Activated CD8-positive, alpha-beta T cell treated with anti-CD3 and anti-CD28 coated beads for 36 hours (primary cell): Measurements from ENCODE around the gene CYP4F2. TPM values are rescaled to one million over a fixed set of nuclear protein-coding genes. Genes with fewer than 3 reads are reported as not detected.

ENCODE experiments used
- ATAC-seq: fragments of 200-7000 bp; cut with Tn5 transposase; one replicate; pipeline ENCODE4 v1.10.0; 2021; ENCODE audit warnings: mild to moderate bottlenecking, moderate library complexity
- CTCF ChIA-PET: fragments of 350-600 bp; sonication (Branson Sonifier 250); formaldehyde crosslinking; loops from one replicate; lab custom pipeline; 2021; ENCODE audit warnings: antibody characterized with exemption; lab: Charles Lee
- POLR2A ChIA-PET: fragments of 350-600 bp; sonication (Branson Sonifier 250); formaldehyde crosslinking; loops from one replicate; lab custom pipeline; 2021; ENCODE audit warnings: antibody characterized with exemption; lab: Charles Lee
- DNase-seq: peaks from one replicate; pipeline ENCODE4 v3.0.0-alpha.2; 2020
- H3K27ac Mint-ChIP-seq: one replicate; pipeline ENCODE4 v1.8.0; 2021; ENCODE audit warnings: mild to moderate bottlenecking, mixed read lengths
- H3K27me3 Mint-ChIP-seq: one replicate; pipeline ENCODE4 v1.8.0; 2021; ENCODE audit warnings: mixed read lengths
- H3K36me3 Mint-ChIP-seq: one replicate; pipeline ENCODE4 v1.8.0; 2021; ENCODE audit warnings: low read depth, mixed read lengths
- H3K4me1 Mint-ChIP-seq: one replicate; pipeline ENCODE4 v1.8.0; 2021; ENCODE audit warnings: low read depth, mixed read lengths
- H3K4me3 Mint-ChIP-seq: one replicate; pipeline ENCODE4 v1.8.0; 2021; ENCODE audit warnings: mild to moderate bottlenecking, moderate library complexity, mixed read lengths
- H3K9me3 Mint-ChIP-seq: one replicate; pipeline ENCODE4 v1.8.0; 2021; ENCODE audit warnings: mixed read lengths
- CTCF ChIP-seq: fragments of 200-600 bp; IDR thresholded peaks from one replicate; pipeline ENCODE4 v1.8.0; 2022; ENCODE audit warnings: antibody characterized with exemption, mild to moderate bottlenecking
- intact Hi-C: fragments of 100-400 bp; cut with micrococcal nuclease; formaldehyde crosslinking; loops from one replicate; pipeline ENCODE4 v1.10.0; 2022
- total RNA-seq, 2 experiments: library from RNA; stranded (reverse); gene quantifications; one replicate each; pipeline ENCODE4 v1.2.3, GENCODE V29; 2021

Gene CYP4F2
- total RNA-seq, 2 experiments from 2014 or later: 0.18 TPM; not detected in 1

- Mint-ChIP-seq H3K27ac (no peak overlapping the region), H3K4me1 (peaks cover 8% of the 10 kb centered on the region), H3K36me3 (no peaks in the 10 kb centered on the region), H3K4me3 (no peak overlapping the region), H3K27me3 (peaks cover 4% of the 10 kb centered on the region), H3K9me3 (no peaks in the 10 kb centered on the region)
- DNase-seq: peak; percentile 37
- POLR2A ChIA-PET: no interaction called here
- peak; percentile 24 for TF ChIP-seq CTCF
- CTCF ChIA-PET: interaction anchor here (0.8 to 1.6 kb wide), 4 partner anchors 11 to 316 kb away, joined by 3 to 5 read pairs (median 3); partner anchors contain the start of gene FAM32A
- intact Hi-C loops: loop anchor here (10.0 kb wide), 1 partner anchor 234 kb away; no protein-coding TSS in a partner anchor
- ATAC-seq: peak; percentile 75
Measured at GRCh38 chr19:15869109-15869555, 28.7 kb downstream of the CYP4F2 start.

GRCh38 chr19:15866636-15867035, 31.2 kb downstream of the CYP4F2 start:
- intact Hi-C loops: loop anchor here (10.0 kb wide), 1 partner anchor 232 kb away; no protein-coding TSS in a partner anchor
- Mint-ChIP-seq H3K36me3 (no peaks in the 10 kb centered on the region), H3K27me3 (no peaks in the 10 kb centered on the region), H3K4me1 (peaks cover 5% of the 10 kb centered on the region), H3K4me3 (no peak overlapping the region), H3K9me3 (no peaks in the 10 kb centered on the region), H3K27ac (no peak overlapping the region)
- TF ChIP-seq CTCF: no peak
- no peak for ATAC-seq
- ChIA-PET POLR2A (no interaction called here), CTCF (no interaction called here)
- DNase-seq: no peak

- intact Hi-C loops: loop anchor here (10.0 kb wide), 1 partner anchor 230 kb away; no protein-coding TSS in a partner anchor
- no peaks in the 10 kb centered on the region for H3K27me3 Mint-ChIP-seq
- TF ChIP-seq CTCF: no peak
- no peak for ATAC-seq
- CTCF ChIA-PET: interaction anchor here (0.6 kb wide), 1 partner anchor 860 kb away, joined by 4 read pairs; no protein-coding TSS in a partner anchor
- H3K9me3 Mint-ChIP-seq: no peaks in the 10 kb centered on the region
- DNase-seq: no peak
- no peak overlapping the region for H3K27ac Mint-ChIP-seq
- H3K4me3 Mint-ChIP-seq: no peak overlapping the region
- POLR2A ChIA-PET: interaction anchor here (0.8 kb wide), 1 partner anchor 328 kb away, joined by 3 read pairs; no protein-coding TSS in a partner anchor
- H3K36me3 Mint-ChIP-seq: no peaks in the 10 kb centered on the region
- H3K4me1 Mint-ChIP-seq: no peaks in the 10 kb centered on the region
Measured at GRCh38 chr19:15864824-15865223, 33.0 kb downstream of the CYP4F2 start.

GRCh38 chr19:15863272-15863671, 34.6 kb downstream of the CYP4F2 start:
- no peaks in the 10 kb centered on the region for H3K27me3 Mint-ChIP-seq
- H3K27ac Mint-ChIP-seq: no peak overlapping the region
- H3K9me3 Mint-ChIP-seq: no peaks in the 10 kb centered on the region
- H3K4me3 Mint-ChIP-seq: no peak overlapping the region
- CTCF ChIA-PET: no interaction called here
- intact Hi-C loops: loop anchor here (10.0 kb wide), 1 partner anchor 228 kb away; no protein-coding TSS in a partner anchor
- no peaks in the 10 kb centered on the region for H3K4me1 Mint-ChIP-seq
- no peak for DNase-seq
- no peak for TF ChIP-seq CTCF
- no peaks in the 10 kb centered on the region for H3K36me3 Mint-ChIP-seq
- no peak for ATAC-seq
- POLR2A ChIA-PET: no interaction called here

- TF ChIP-seq CTCF: no peak
- H3K27ac Mint-ChIP-seq: no peak overlapping the region
- DNase-seq: no peak
- no peak for ATAC-seq
- CTCF ChIA-PET: no interaction called here
- POLR2A ChIA-PET: no interaction called here
- H3K36me3 Mint-ChIP-seq: no peaks in the 10 kb centered on the region
- no peaks in the 10 kb centered on the region for H3K27me3 Mint-ChIP-seq
- H3K4me3 Mint-ChIP-seq: no peak overlapping the region
- no peaks in the 10 kb centered on the region for H3K9me3 Mint-ChIP-seq
- H3K4me1 Mint-ChIP-seq: no peaks in the 10 kb centered on the region
- intact Hi-C loops: loop anchor here (10.0 kb wide), 1 partner anchor 228 kb away; no protein-coding TSS in a partner anchor
Measured at GRCh38 chr19:15862444-15862843, 35.4 kb downstream of the CYP4F2 start.
